K562 (cell line): ENCODE data around the gene SPEM1. TPM values are rescaled to one million over a fixed set of nuclear protein-coding genes. Genes with fewer than 3 reads are reported as not detected.

Source experiments
- ATAC-seq: fragments of 200-7000 bp; cut with Tn5 transposase; 3 replicates; pipeline ENCODE4 v1.9.1; 2020; ENCODE audit warnings: moderate library complexity
- BruUV-seq: library from RNA; stranded (reverse); fragments of 400-500 nt; replicated peaks from 2 replicates; lab custom pipeline; 2021; lab: Mats Ljungman, UMichigan
- CTCF ChIA-PET: fragments of 300-600 bp; formaldehyde crosslinking; extraction: SDS; loops from one replicate; lab custom pipeline; 2021; ENCODE audit warnings: low intra/inter-chr PET ratio; lab: Yijun Ruan, JAX
- POLR2A ChIA-PET: fragments of 300-600, 350-650 bp; sonication (Branson Sonifier 250); formaldehyde crosslinking; extraction: SDS; loops from one replicate; lab custom pipeline; 2021; ENCODE audit warnings: antibody characterized with exemption, inconsistent platforms; lab: Yijun Ruan, JAX
- DNase-seq, 4 experiments: peaks; one replicate each; pipeline versions ENCODE4 v3.0.0 to v3.0.0-alpha.2; 2011 to 2018; ENCODE audit warnings: low spot score in 3 of 4, mixed read lengths in 3 of 4; ENCODE audit errors: extremely low read depth in 1 of 4
- FAIRE-seq: peaks from 2 replicates; lab custom pipeline; 2011; peaks lifted over from hg19 to GRCh38; lab: Jason Lieb, UNC
- H2AFZ ChIP-seq: 2 replicates; pipeline ENCODE4 v1.6.0; 2011; ENCODE audit warnings: low read depth, low read length, control low read depth, inconsistent platforms
- H3K27ac ChIP-seq: fragments of 200-600 bp; 3 replicates; pipeline ENCODE4 v1.8.0; 2011; ENCODE audit warnings: low read depth, mild to moderate bottlenecking, control low read depth, inconsistent platforms, low read length, moderate library complexity, mixed read lengths; ENCODE audit errors: extremely low read depth
- H3K27me3 ChIP-seq, 2 experiments: fragments of 300-600 bp in 1 of 2; 2 replicates in 1 of 2; 3 replicates in 1 of 2; pipeline versions ENCODE4 v1.6.0 to v1.8.0; 2011; ENCODE audit warnings: inconsistent platforms in 2 of 2, low read length in 2 of 2, mild to moderate bottlenecking in 1 of 2, mixed read lengths in 1 of 2, moderate library complexity in 1 of 2; ENCODE audit not compliant: control insufficient read depth in 2 of 2, insufficient read depth in 2 of 2
- H3K36me3 ChIP-seq: fragments of 300-600 bp; 3 replicates; pipeline ENCODE4 v1.8.0; 2011; ENCODE audit warnings: mild to moderate bottlenecking, low read length, inconsistent platforms; ENCODE audit not compliant: control insufficient read depth, insufficient read depth
- H3K4me1 ChIP-seq, 2 experiments: fragments of 200-600 bp in 1 of 2; replicated peaks in 1 of 2; 2 replicates in 1 of 2; 3 replicates in 1 of 2; pipeline versions ENCODE4 v1.5.1 to v1.8.0; 2011; ENCODE audit warnings: inconsistent platforms in 2 of 2, low read length in 2 of 2, mild to moderate bottlenecking in 1 of 2, mixed read lengths in 1 of 2, moderate library complexity in 1 of 2; ENCODE audit not compliant: control insufficient read depth in 2 of 2, insufficient read depth in 2 of 2
- H3K4me2 ChIP-seq: 2 replicates; pipeline ENCODE4 v1.6.1; 2011; ENCODE audit warnings: low read length, control low read depth, inconsistent platforms, mixed read lengths; ENCODE audit not compliant: insufficient read depth
- H3K4me3 ChIP-seq: fragments of 200-600 bp; sonication (generic), shearing (Covaris generic); 2 replicates; pipeline ENCODE4 v1.5.1; 2016; ENCODE audit warnings: control low read depth, inconsistent platforms
- H3K79me2 ChIP-seq: fragments of 200-600 bp; 3 replicates; pipeline ENCODE4 v1.8.0; 2011; ENCODE audit warnings: low read length, inconsistent platforms; ENCODE audit not compliant: control insufficient read depth, insufficient read depth
- H3K9ac ChIP-seq, 2 experiments: 2 replicates each; pipeline versions ENCODE4 v1.6.0 to v1.6.1; 2011; ENCODE audit warnings: low read depth in 2 of 2, low read length in 2 of 2, control low read depth in 1 of 2, inconsistent platforms in 1 of 2, mild to moderate bottlenecking in 1 of 2, mixed read lengths in 1 of 2; ENCODE audit not compliant: insufficient read depth in 1 of 2
- H3K9me1 ChIP-seq: one replicate; pipeline ENCODE4 v1.6.0; 2011; ENCODE audit warnings: inconsistent platforms, mild to moderate bottlenecking, low read length, moderate library complexity; ENCODE audit not compliant: control insufficient read depth, insufficient read depth
- H3K9me3 ChIP-seq: replicated peaks from 2 replicates; pipeline ENCODE4 v1.5.1; 2011; ENCODE audit warnings: low read depth, low read length, inconsistent platforms; ENCODE audit not compliant: control insufficient read depth, insufficient read depth
- H4K20me1 ChIP-seq: replicated peaks from 2 replicates; pipeline ENCODE4 v1.6.1; 2011; ENCODE audit warnings: low read length, inconsistent platforms, mixed read lengths; ENCODE audit not compliant: control insufficient read depth, insufficient read depth
- BRD9 ChIP-seq: fragments of 450-650 bp; IDR thresholded peaks from 2 replicates; pipeline ENCODE4 v1.6.1; 2018; ENCODE audit warnings: low read depth; ENCODE audit not compliant: partially characterized antibody
- HSF4 ChIP-seq: fragments of 250-450 bp; sonication (Bioruptor Pico); IDR thresholded peaks from 2 replicates; pipeline ENCODE4 v2.1.2; 2022; ENCODE audit warnings: mild to moderate bottlenecking, moderate library complexity, borderline replicate concordance
- PHF20 ChIP-seq: fragments of 450-650 bp; IDR thresholded peaks from 2 replicates; pipeline ENCODE4 v1.6.1; 2018; ENCODE audit not compliant: partially characterized antibody
- PURB ChIP-seq: sonication (generic); formaldehyde crosslinking; IDR thresholded peaks from 2 replicates; pipeline ENCODE4 v1.9.0; 2021; ENCODE audit warnings: low read depth, mild to moderate bottlenecking, missing genetic modification reagents
- SMAD1 ChIP-seq: fragments of 150-350 bp; IDR thresholded peaks from 2 replicates; pipeline ENCODE4 v1.6.1; 2014; ENCODE audit warnings: low read length, low read depth; ENCODE audit not compliant: partially characterized antibody
- SMARCA4 ChIP-seq: fragments of 450-650 bp; IDR thresholded peaks from 2 replicates; pipeline ENCODE4 v1.6.1; 2016
- TGIF2 ChIP-seq: sonication (generic); formaldehyde crosslinking; IDR thresholded peaks from 2 replicates; pipeline ENCODE4 v1.8.1; 2022; ENCODE audit warnings: mild to moderate bottlenecking, missing genetic modification reagents, moderate library complexity
- WGBS: fragments of 100-300 bp; shearing (Covaris generic); methylation state at CpG from one replicate; pipeline ENCODE4 v1.1.6; 2016; ENCODE audit warnings: low coverage, mixed read lengths; ENCODE audit not compliant: insufficient coverage; ENCODE audit errors: missing lambda C conversion rate; 5-methylcytosine and 5-hydroxymethylcytosine counted together
- in situ Hi-C: fragments of 300-500 bp; cut with MboI; formaldehyde crosslinking; loops from 4 replicates; pipeline ENCODE4 v1.15.0; 2018; ENCODE audit warnings: inconsistent platforms, mixed read lengths
- intact Hi-C: fragments of 100-400 bp; cut with micrococcal nuclease; formaldehyde crosslinking; loops from 2 replicates; pipeline ENCODE4 v1.14.2; 2022
- polyA plus RNA-seq, 8 experiments: library from polyadenylated mRNA; depleted of rRNA in 4 of 8; stranded (reverse) in 5 of 8; unstranded in 3 of 8; fragments of >200 nt; fragmentation: Nextera tagmentation in 2 of 8; fragmentation: Illumina TruSeq in 1 of 8; extraction: Ambion mirVana in 2 of 8; extraction: Trizol in 1 of 8; gene quantifications; 2 replicates each; pipeline versions ENCODE4 v1.2.1 to v1.2.3, GENCODE V29; 2011 to 2014; ENCODE audit warnings: inconsistent platforms in 1 of 8, missing spikeins in 1 of 8
- total RNA-seq, 7 experiments: library from RNA; depleted of rRNA in 6 of 7; stranded (reverse); fragments of >200 nt in 6 of 7; fragmentation: Illumina TruSeq in 2 of 7; extraction: Trizol in 2 of 7; gene quantifications; 2 replicates each; pipeline versions ENCODE4 v1.2.1 to v1.2.3, GENCODE V29; 2011 to 2021; ENCODE audit warnings: low replicate concordance in 1 of 7

Gene SPEM1
- total and polyA plus RNA-seq, 9 of the 15 experiments (the other 6 are each of a cell fraction or from before 2014, with no cell fraction given) = not detected

- no peak for FAIRE-seq
- in situ Hi-C loops (no loop called here), intact Hi-C loops (no loop called here)
- no peaks in the 10 kb centered on the region for H4K20me1 ChIP-seq
- peaks cover 8% of the 10 kb centered on the region; the same call in 1 of the 3 replicates for H3K36me3 ChIP-seq
- no peak for ATAC-seq
- ChIA-PET POLR2A (no interaction called here), CTCF (no interaction called here)
- no CpG with 5 or more reads among the region's 2 CpGs for WGBS
- no peak overlapping the region for H2AFZ ChIP-seq
- H3K4me1 ChIP-seq = peaks cover 3 to 24% of the 10 kb centered on the region in 2 experiments; a peak in 4 of 5 replicates
- H3K4me2 ChIP-seq = no peak overlapping the region
- DNase-seq = no peak
- H3K9me1 ChIP-seq = no peaks in the 10 kb centered on the region
- TF ChIP-seq BRD9 (no peak), TGIF2 (CRISPR knock-in tag) (no peak), SMARCA4 (no peak), SMAD1 (no peak), HSF4 (no peak), PHF20 (no peak), PURB (CRISPR knock-in tag) (no peak)
- H3K27me3 ChIP-seq = no peaks in the 10 kb centered on the region
- no peaks in the 10 kb centered on the region for H3K79me2 ChIP-seq
- no peak overlapping the region for H3K27ac ChIP-seq
- no peaks in the 10 kb centered on the region for H3K9me3 ChIP-seq
- no peak overlapping the region for H3K9ac ChIP-seq
- no peak overlapping the region for H3K4me3 ChIP-seq
- BruUV-seq = no TSS peak
Observed at GRCh38 chr17:7391307-7391706, 28.8 kb upstream of the SPEM1 start.
